Dermis blood vessel endothelial cell (primary cell): ENCODE measurements around the gene LY6G5B. TPM values are rescaled to one million over a fixed set of nuclear protein-coding genes. Genes with fewer than 3 reads are reported as not detected.

Experiments used
- DNase-seq: peaks from one replicate; pipeline ENCODE4 v3.0.0; 2010
- total RNA-seq: library from RNA; depleted of rRNA; stranded (reverse); fragments of >200 nt; gene quantifications from 2 replicates; pipeline ENCODE4 v1.2.3, GENCODE V29; 2014

LY6G5B gene
- total RNA-seq, 1 donor from 2014 or later: 3.2 TPM

DNA sequence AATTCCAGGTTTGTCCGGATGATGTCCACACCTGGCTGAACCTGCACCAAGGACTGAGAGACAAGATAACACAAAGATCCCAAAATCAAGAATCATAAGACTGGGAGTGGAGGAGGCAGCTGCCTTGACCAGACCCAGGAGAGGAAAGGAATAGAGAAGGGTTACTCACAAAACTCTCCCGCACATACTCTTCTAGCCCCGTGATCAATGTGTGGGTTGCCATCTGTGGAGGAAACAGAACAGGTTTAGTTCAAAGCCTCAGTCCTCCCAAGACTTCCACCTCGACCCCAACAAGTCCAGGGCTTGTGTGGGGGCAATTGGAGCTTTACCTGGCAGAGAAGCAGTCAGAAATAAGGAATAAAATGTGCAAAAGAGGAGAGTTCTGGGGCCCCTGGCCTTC is 28.4 kb upstream of the LY6G5B start:
- no peak for DNase-seq

DNA sequence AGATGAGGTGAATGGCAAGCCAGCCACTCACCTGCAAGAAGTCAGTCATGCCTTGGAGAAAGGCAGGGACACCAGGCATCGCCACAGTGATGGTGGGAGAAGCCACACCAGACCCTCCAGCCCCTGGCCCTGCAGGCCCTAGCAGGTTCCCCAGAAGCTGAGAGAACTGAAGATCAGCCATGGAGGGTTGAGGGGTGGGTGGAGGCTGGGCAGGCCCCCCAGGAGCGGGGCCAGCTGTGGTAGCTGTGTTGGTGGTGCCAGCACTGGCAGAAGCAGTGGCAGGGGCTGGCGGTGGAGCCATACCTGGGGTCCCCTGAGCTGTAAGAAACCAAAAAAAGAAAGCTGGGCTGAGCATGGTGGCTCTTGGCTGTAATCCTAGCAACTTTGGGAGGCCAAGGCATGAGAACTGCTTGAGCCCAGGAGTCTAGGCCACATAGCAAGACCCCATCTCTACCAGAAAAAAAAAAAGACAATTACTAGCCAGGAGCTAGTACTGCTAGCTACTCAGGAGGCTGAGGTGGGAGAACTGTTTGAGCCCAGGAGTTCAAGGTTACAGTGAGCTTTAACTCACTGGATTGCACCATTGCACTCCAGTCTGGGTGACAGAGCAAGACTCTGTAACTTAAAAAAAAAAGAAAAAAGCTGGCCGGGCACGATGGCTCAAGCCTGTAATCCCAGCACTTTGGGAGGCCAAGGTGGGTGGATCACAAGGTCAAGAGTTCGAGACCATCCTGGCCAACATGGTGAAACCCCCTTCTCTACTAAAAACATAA is 26.8 kb upstream of the LY6G5B start:
- no peak for DNase-seq

DNA sequence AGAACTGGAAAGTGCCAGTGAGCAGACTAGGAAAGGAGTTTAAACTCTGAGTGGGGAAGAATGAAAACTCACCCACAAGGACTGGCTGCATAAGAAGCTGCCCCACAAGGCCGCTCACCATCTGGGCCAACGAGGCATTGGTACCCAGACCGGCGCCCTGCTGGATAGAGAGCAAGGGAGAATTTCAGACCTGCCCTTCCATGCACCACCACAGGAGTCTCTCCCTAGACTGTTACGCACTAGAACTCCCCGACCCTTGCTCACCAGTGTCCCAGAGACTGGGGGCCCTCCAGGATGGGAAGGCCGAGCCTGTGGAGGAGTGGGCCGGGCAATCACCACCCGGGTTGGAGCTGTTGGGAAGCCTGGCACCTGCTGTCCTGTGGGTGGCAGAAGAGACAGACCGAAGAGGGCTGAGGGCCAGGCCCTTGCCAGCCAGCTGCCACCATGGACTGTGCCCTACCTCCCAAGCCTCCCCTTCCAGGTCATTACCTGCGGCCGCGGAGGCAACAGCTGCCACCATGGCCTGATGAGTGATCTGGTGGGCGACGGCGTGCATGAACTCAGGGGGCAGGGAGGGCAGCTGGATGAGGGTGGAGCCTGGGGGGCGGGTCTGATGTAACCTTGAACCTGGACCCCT is 25.8 kb upstream of the LY6G5B start:
- no peak for DNase-seq

DNA sequence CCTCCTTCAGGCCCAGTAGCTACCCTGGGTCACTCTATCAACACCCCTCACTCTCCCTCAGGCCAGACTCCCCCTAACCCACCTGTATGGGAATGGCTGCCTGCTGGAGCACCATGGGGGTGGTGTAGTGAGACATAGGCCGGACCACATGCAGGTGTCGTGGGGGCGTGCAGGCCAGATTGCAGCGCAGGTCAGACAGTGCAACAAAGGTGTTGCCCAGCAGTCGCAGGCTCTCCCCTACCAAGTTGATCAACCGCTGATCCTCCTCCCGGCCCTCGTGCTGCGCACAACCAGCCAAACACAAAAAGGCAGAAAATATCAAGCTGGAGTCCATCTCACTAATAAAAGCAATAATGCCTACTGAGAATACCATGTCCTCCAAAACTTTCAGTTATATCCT is 24.5 kb upstream of the LY6G5B start:
- DNase-seq: no peak

DNA sequence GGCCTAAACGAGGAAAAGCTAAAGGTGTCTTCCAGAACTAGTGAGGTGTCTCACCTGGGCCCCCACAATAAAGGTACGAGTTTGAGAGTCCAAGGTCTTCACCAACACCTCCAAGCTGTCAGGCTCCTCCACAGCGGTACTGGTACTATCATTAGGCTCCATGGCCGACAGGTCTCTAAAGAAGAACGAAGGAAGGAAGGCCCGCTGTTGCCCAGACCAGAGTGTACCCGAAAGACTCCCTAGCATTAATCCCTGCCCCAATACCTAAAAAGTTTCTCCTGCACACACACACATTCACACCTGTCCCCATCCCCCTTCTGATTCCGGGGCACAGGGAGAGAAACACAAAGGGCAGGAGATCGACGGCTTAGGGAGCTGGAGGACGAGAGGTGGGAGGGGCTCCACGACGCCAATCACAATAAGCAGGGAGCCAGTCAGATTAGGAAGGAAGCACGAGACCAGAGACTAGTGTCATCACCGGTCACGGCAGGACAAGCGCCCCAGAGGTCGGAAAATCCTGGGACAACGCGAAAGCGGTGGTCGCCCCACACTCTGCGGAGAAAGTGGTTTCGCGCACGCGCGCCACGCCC is 18.1 kb upstream of the LY6G5B start:
- DNase-seq: peak; percentile 91

DNA sequence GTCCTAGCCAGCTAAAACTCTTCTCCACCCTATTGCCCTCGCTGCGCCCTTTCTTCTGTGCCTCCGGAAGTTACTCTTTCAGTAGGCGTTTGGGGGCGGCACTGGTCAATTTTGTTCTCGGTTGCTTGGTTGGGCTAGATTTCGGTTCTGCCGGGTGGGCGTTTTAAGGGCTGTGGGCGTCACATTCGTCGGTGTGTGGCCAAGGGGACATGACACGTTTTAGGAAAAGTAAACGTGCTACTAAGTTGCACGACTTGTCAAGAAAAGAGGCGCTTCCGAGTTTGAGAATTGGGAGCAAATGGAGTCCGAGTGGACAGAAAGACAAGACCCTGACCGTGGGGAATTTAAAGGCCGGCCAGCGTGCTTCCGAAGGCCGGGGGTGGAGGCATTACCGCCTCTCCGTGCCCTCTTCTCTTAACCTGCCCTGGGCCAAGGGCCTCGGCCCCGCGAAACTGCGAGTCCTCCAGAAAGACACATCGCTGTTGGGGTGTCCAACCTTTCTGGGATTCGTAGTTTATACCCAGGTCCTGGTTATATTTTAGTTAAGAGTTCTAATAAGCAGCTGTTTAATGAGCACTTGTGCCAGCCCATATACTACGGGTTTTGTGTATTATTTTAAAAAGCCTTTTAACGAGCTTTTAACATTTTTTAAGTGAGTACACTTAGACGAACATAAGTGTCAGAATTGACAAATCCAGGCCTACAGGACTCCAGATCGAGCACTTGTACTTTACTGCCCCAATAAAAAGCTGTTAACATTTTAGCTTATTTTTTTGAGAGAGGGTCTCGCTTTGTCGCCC is 16.7 kb upstream of the LY6G5B start:
- DNase-seq: peak; percentile 90

DNA sequence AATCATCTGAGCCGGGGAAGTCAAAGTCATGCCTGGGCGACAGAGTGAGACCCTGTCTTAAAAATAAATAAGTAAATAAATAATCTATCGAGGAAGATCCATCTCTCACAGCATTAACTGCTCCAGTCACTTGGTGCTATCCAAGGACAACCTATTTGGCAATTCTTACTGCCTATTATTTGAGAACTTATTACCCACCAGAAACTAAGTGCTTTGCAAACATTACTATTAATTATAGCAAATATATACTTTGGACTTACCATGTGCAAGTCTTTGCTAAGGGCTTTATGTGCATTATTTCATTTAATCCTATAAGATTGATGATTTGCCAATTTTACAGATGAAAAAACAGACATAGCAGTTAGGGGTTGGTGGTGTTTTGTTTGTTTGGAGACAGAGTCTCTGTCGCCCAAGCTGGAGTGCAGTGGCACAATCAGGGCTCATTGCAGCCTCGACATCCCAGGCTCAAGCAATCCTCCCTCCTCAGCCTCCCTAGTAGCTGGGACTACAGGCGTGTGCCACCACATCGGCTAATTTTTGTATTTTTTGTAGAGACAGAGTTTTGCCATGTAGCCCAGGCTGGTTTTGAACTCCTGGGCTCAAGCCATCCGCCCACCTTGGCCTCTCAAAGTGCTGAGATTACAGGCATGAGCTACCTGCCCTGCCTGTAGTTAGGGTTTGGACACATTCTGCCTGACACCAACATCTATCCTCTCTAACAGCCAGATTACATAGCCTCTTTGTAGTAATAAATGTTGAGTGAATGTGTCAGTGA is 15.0 kb upstream of the LY6G5B start:
- no peak for DNase-seq

DNA sequence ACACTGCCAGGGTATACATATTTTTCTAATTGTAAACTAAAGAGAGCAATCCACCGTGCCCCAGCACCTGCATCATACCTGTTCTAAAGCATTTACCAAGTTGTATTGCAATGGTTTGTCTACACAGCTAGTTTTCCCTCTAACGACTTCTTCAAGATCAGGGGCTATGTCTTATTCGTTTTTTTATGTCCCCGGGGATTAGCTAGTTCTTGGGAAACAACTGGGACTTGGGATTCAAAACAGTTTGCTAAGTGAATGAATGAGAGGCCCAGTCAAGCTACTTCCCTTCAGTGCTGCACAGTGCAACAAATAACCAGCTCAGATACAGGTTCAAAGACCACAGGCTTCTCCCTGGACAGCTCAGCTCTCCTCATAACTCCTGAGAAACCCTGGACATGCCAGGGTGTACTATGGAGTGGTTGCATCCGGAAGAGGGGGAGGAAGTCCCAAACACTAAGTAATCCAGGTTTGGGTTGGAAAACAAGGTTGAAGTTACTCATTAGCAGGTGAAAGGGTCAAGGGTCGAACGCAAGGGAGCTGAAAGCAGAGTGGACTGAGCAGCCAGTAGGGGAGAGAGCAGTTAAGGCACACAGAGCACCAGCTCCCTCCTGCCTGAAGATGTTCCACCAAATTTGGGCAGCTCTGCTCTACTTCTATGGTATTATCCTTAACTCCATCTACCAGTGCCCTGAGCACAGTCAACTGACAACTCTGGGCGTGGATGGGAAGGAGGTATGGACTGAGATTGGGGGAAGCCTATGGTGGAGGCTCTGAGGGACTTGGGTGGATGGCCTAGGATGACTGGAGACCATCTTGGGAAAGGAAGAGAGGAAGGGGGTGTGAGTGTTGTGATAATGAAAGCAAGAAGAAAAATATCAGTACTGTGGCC is 14.2 kb upstream of the LY6G5B start, which contains the start of gene APOM:
Gene APOM, plus strand, starts transcription at position 546 of the 889 bp plus-strand sequence. Its CDS starts 73 bp downstream, at position 619.
- DNase-seq: no peak

DNA sequence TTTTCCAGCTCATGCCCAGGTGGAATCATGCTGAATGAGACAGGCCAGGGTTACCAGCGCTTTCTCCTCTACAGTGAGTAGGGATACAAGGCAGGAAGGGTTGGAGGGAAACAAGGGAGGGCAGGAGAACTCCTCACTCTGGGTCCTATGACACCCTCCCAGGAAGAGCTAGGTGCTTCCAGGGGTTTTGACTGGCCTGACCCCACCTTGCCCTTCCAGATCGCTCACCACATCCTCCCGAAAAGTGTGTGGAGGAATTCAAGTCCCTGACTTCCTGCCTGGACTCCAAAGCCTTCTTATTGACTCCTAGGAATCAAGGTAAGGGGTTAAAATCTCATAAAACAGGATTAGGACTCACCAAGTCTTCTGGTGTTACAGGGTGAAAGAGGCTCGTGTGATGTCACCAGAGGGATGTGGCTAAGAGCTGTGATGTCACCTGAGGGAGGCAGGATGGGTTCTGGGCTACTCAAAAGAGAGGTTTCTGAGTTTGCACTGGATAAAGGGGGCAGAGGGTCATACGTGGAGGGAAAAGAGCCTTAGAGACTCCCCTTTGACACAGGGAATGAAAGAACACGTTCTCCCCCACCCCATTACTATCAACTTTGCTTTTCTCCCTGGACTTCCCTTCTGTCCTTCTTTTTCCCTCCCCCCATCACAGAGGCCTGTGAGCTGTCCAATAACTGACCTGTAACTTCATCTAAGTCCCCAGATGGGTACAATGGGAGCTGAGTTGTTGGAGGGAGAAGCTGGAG is 12.2 kb upstream of the LY6G5B start:
- no peak for DNase-seq

DNA sequence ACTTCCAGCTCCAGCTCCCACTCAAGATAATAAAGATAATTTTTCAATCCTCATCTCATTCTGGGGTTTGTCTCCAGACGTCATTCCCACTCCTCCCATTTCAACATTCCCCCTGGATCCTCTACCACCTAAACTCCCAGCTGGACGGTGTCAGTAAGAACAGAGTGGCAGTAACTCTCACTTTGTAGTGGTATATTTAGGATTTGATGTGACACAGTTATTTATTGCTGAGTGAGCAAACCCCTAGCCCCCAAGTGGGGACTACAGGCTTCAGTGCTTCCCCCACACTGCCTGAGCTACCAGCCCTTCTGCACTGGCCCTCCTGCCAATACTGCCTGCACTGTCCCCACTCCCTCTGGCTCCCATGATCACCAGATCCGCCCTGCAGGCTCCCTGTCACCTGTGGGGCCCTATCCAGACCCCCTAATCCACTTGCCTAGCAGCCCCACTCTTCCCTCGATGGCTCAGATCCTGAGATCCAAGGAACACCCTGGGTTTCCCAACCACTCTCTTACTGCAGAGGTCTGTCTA is 11.6 kb upstream of the LY6G5B start:
- no peak for DNase-seq

DNA sequence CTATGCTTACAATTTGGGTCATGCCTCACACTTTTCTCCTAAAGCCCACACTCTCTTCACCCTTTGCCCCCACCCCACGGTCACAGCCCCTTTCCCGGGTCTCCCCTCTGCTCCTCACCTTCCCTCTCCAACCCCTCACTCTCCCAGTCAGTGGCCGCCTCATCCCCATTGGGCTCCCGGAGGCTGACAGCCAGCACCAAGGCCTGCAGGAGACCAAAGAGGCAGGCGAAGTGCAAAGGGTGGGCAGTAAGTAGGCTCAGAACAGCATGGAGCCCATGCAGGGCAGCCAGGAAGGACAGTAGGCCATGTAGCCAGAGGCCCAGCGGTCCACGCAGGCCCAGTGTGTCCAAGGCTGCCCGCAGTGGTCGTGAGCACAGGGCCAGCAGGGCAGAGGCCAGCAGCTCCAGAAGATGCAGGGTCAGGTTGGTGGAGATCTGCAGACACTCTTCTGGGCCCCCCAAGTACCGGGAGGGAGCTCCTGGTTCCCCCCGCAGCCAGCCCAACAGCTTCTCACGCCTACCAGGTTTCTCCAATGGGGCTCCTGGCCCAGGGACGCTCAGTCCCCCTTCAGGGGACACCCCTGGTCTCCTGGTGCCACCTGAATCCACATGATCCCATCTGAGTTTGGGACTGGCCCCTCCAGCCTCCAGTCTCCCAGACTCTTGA is 10.7 kb upstream of the LY6G5B start:
- no peak for DNase-seq

DNA sequence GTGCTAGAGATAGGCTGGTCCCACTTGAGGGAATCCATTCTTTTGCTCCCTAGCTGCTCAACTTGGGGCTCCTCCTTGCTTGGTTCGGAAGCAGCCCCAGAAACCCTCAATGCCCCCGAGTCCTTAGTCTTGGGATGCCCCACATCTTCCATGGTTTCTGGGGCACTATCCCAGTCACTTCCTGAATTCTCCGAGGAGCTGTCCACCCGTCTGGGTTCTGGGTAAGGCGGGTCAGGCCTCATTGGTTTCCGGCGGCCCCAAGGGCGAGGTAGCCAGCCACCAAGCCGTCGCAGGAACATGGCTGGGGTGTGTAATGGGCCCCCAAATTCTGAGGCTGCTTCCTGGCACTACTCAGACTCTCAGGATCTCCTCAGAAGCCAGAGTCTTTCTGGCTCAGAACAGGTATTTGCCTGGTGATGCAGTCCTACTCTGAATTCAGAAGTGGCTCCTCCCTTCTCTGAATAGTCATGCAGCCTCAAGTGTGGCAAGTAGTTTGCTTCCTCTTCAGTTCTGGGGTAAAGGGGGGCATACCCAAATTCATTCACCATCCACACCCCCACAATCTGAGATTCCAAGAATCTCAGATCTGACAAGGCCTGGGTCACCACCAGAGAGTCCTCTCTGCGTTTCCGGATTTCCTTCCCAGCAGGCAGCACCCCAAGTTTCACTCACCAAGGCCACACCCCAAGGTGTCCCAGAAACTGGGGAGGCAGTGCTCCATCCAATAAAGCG is 10.0 kb upstream of the LY6G5B start:
- DNase-seq: peak; percentile 50

DNA sequence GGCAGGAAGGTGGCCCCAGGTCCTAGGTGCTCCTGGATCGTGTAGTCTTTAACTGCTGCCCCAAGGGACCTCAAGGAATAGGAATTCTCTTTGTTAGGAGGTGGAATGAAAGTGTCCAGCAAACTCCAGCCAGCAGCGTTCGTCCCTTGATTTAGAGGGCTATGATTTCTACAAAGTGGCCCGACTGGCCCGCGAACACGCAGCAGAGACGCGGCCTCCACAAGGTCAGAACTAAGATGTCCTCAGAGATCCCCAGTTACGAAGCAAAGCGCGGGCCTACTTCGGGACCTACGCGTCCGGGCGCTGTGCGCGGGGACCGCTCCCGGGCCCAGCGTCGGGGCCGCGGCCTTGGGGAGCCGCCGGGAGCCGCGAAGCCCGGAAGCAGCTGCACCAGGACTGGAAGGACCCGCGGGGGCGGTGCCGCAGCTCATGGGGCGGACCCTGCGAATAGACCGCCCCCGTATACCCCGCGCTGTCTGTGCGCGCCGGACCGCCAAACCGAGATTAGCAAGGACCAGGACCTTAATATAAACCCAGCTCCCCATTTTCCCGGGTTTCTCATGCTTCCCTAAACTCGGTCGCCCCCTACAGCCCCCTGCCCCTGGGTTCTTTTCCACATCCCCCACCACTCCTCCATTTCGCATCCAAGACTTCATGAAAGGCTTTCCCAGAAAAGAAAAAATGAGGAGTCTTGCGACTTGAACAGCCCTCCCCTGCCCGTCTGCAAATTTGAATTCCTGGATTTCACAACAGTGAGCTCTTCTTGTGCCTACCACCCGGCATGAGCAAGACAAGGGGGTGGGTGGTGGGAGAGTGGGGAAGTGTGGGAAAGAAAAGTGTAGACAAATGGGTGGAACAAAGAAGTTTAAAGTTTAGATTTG is 9.2 kb upstream of the LY6G5B start, which contains the start of gene C6orf47:
Gene C6orf47, minus strand, starts transcription at position 398 of the 881 bp plus-strand sequence. CDS start 831 bp downstream, outside the sequence.
- DNase-seq: peak; percentile 90

DNA sequence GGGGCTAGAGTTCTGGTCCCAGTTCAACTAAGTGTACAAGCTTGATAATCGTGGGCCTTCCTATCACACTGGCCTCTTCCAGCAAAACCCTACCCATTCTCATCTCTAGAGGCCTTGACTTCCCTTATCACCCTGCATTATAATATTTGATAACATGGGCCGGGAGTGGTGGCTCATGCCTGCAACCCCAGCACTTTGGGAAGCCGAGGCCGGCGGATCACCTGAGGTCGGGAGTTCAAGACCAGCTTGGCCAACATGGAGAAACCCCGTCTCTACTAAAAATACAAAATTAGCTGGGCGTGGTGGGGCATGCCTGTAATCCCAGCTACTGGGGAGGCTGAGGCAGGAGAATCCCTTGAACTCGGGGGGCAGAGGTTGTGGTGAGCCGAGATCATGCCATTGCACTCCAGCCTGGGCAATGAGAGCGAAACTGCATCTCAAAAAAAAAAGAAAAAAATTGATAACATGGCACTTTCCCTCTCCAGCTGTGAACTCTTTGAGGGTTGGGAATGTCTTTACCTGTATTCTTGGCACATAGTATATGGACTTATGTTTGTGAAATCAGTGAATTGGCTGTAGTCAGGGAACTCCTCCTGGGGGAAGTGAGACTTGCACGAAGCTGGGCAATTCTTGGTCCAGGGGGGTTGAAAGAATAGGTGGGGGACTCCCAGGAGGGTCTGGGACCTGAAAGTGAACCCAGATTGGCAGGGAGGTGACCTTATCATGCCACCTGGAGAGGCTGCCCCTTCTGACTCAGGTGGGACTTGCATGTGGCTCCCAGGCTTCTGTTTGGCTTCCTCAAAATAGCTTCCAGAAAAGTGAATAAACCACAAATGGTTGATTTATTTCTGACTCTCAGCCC is 8.3 kb upstream of the LY6G5B start:
- DNase-seq: no peak

DNA sequence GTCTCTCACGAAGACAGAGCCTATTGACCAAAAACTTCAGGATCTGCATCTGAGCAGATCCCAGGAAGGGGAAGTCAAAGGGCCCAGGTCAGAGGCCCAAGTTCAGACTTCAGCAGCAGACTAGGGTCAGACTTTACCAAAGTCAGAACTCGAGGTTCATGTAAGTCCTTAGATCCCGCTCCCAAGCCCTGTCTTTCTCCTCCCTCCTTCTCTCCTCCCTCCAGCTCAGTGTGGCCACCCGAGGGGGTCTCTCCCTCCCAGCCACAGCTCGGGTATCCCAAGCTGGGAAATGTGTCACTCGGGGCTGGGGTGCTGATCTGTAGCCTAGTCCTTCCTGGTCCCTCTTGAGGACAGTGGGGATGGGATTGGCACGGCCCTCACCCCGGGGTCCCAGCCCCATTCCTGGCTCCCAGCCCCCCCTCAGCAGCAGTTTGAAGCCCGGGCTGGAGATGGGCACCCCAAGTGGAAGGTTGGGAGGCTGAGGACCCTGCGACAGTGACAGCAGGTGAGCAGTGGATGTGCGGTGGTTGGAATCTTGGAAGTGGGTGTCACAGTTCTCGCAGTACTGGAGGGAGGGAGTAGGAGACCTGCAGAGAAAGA is 7.6 kb upstream of the LY6G5B start:
- no peak for DNase-seq
